KMS-11 (cell line): Measurements from ENCODE around the gene TMEM80.

Experiments used
- H2AFZ ChIP-seq: fragments of 200-600 bp; sonication (generic); 2 replicates; pipeline ENCODE4 v1.6.1; 2016; ENCODE audit warnings: antibody characterized with exemption, mixed run types, low read depth
- H3K27ac ChIP-seq: fragments of 200-600 bp; sonication (generic); 2 replicates; pipeline ENCODE4 v1.6.1; 2016; ENCODE audit warnings: mild to moderate bottlenecking, mixed run types
- H3K27me3 ChIP-seq: fragments of 200-600 bp; sonication (generic); 2 replicates; pipeline ENCODE4 v1.6.1; 2017; ENCODE audit warnings: mild to moderate bottlenecking, low read depth, mixed run types, moderate library complexity; ENCODE audit not compliant: insufficient read depth
- H3K36me3 ChIP-seq: fragments of 200-600 bp; sonication (generic); 2 replicates; pipeline ENCODE4 v1.6.1; 2017; ENCODE audit warnings: mild to moderate bottlenecking, mixed run types; ENCODE audit not compliant: insufficient read depth
- H3K4me1 ChIP-seq: fragments of 200-600 bp; sonication (generic); 2 replicates; pipeline ENCODE4 v1.6.1; 2016; ENCODE audit warnings: mild to moderate bottlenecking, low read depth, mixed run types; ENCODE audit not compliant: poor library complexity, severe bottlenecking
- H3K4me2 ChIP-seq: fragments of 200-600 bp; sonication (generic); 2 replicates; pipeline ENCODE4 v1.7.0; 2016; ENCODE audit warnings: mild to moderate bottlenecking, mixed run types
- H3K4me3 ChIP-seq: fragments of 200-600 bp; sonication (generic); IDR thresholded peaks from 2 replicates; pipeline ENCODE4 v1.6.1; 2017; ENCODE audit warnings: low read depth, low read length, mixed read lengths; ENCODE audit not compliant: insufficient read depth
- H3K79me2 ChIP-seq: fragments of 200-600 bp; sonication (generic); 2 replicates; pipeline ENCODE4 v1.6.1; 2016; ENCODE audit warnings: low read depth, mixed run types; ENCODE audit not compliant: insufficient read depth
- H3K9ac ChIP-seq: fragments of 200-600 bp; sonication (generic); 2 replicates; pipeline ENCODE4 v1.6.1; 2016; ENCODE audit warnings: mild to moderate bottlenecking, mixed run types
- H4K20me1 ChIP-seq: fragments of 200-600 bp; sonication (generic); 2 replicates; pipeline ENCODE4 v1.6.1; 2016; ENCODE audit warnings: mild to moderate bottlenecking, mixed run types; ENCODE audit not compliant: insufficient read depth
- CTCF ChIP-seq: fragments of 200-600 bp; sonication (generic); conservative IDR thresholded peaks from 2 replicates; pipeline ENCODE4 v1.6.1; 2017; ENCODE audit warnings: low read depth, mild to moderate bottlenecking, antibody characterized with exemption, low read length, moderate library complexity, mixed read lengths

TMEM80 gene

GRCh38 chr11:703506-703905 lies 7.9 kb downstream of the TMEM80 start:
- H3K79me2 ChIP-seq = no peaks in the 10 kb centered on the region

GRCh38 chr11:704228-704674 lies 8.6 kb downstream of the TMEM80 start:
- no peak for TF ChIP-seq CTCF
- H3K27ac ChIP-seq = no peak overlapping the region
- H3K79me2 ChIP-seq = no peaks in the 10 kb centered on the region
- H4K20me1 ChIP-seq = no peaks in the 10 kb centered on the region
- no peaks in the 10 kb centered on the region for H3K27me3 ChIP-seq
- H3K9ac ChIP-seq = no peak overlapping the region
- H3K4me2 ChIP-seq = no peak overlapping the region
- no peaks in the 10 kb centered on the region for H3K36me3 ChIP-seq
- H3K4me3 ChIP-seq = no peak overlapping the region
- H2AFZ ChIP-seq = no peak overlapping the region
- no peaks in the 10 kb centered on the region for H3K4me1 ChIP-seq

More at GRCh38 chr11:703506-703905, 7.9 kb downstream of the TMEM80 start:
- Histone ChIP-seq H3K4me3 (no peak overlapping the region), H3K27ac (no peak overlapping the region), H3K4me1 (no peaks in the 10 kb centered on the region), H3K9ac (no peak overlapping the region), H3K36me3 (no peaks in the 10 kb centered on the region), H4K20me1 (no peaks in the 10 kb centered on the region), H2AFZ (no peak overlapping the region), H3K4me2 (no peak overlapping the region), H3K27me3 (no peaks in the 10 kb centered on the region)
- no peak for TF ChIP-seq CTCF

- no peak overlapping the region for H3K4me3 ChIP-seq
- no peak overlapping the region for H2AFZ ChIP-seq
- H3K4me1 ChIP-seq = no peaks in the 10 kb centered on the region
- no peak overlapping the region for H3K27ac ChIP-seq
- no peak overlapping the region for H3K9ac ChIP-seq
- no peaks in the 10 kb centered on the region for H3K36me3 ChIP-seq
- no peaks in the 10 kb centered on the region for H3K27me3 ChIP-seq
- H4K20me1 ChIP-seq = no peaks in the 10 kb centered on the region
- no peak for TF ChIP-seq CTCF
- H3K79me2 ChIP-seq = no peaks in the 10 kb centered on the region
- no peak overlapping the region for H3K4me2 ChIP-seq
Observed at GRCh38 chr11:704781-705645, 9.4 kb downstream of the TMEM80 start.

- H3K79me2 ChIP-seq = no peaks in the 10 kb centered on the region
- H3K4me2 ChIP-seq = no peak within 1 kb of the TSS
- H3K27ac ChIP-seq = no peak within 1 kb of the TSS
- H4K20me1 ChIP-seq = no peaks in the 10 kb centered on the region
- H3K4me1 ChIP-seq = no peaks in the 10 kb centered on the region
- no peak within 1 kb of the TSS for H2AFZ ChIP-seq
- no peak within 1 kb of the TSS for H3K4me3 ChIP-seq
- H3K36me3 ChIP-seq = no peaks in the 10 kb centered on the region
- TF ChIP-seq CTCF = no peak
- H3K27me3 ChIP-seq = no peaks in the 10 kb centered on the region
- no peak within 1 kb of the TSS for H3K9ac ChIP-seq
Observed at GRCh38 chr11:705646-706438, 10.2 kb downstream of the TMEM80 start, which contains the start of gene EPS8L2. TSS of gene EPS8L2 (plus strand) at chr11:706231. CDS start at chr11:709408, 3,177 bp downstream.
